Activated CD4-positive, alpha-beta T cell treated with anti-CD3 and anti-CD28 coated beads, Interleukin-2, Interleukin-6, amounts not matched to agents 100 ng/mL and 50 ng/mL, durations not matched to agents 16 hours and 8 hours (primary cell): Measurements from ENCODE around the gene PRR33.

ENCODE experiments used
- DNase-seq: peaks from one replicate; pipeline ENCODE4 v3.0.0-alpha.2; 2020

The PRR33 gene

DNA sequence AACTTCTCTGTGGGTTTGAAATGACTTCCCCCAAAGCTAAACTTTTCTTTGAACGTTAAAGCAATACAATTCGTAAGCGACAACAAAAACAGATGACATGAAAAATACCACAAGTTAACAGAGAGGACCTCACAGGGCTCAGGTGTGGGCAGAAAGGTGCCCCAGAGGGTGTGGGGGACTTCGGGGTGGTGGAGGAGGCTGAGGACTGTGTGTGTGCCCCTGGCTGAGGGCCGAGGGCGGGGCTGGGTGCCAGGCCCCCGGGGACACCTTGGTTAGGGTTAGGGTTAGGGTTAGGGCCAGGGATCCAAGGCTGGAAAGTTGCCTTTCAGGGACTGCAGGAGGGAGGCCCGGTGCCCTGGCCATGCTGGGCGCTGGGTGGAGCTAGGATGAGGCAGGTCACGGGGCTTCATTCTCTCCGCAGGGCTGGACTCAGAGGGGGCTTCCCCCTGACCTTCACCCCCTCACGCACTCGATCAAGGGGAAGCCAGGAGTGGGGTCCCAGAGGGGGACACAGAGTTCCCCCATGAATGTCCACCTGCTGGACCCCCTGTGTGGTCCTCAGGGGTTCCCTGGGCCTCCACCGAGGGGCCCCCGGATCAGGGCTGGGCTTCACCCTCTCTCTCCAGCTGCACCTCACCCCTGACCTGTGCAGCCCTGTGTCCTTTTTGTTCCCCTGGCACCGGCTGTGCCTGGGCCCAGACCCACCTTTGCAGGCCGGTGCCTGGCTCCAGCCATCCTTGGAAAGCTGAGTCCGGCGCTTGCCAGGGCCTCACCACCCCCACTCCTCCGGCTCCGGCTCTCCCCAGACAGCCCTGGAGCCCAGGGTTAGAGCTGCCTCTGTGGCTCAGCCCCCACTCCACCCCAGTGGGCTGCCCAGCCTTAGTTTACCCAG is 45.9 kb downstream of the PRR33 start:
- no peak for DNase-seq

DNA sequence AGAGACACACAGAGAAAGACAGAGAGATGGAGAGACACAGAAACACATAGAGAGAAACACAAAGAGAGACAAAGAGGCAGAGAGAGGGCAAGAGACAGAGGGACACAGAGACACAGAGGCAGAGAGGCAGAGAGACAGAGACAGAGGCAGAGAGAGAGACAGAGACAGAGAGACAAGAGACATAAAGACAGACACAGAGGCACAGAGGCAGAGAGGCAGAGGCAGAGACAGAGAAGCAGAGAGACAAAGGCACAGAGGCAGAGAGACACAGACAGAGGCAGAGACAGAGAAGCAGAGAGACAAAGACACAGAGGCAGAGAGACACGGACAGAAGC is 46.6 kb downstream of the PRR33 start:
- no peak for DNase-seq

GRCh38 chr11:1844221-1845094 is 47.2 kb downstream of the PRR33 start:
- peak; percentile 30 for DNase-seq

- DNase-seq = no peak
Observed at GRCh38 chr11:1843796-1844195, 47.9 kb downstream of the PRR33 start.

GRCh38 chr11:1843098-1843473 is 48.6 kb downstream of the PRR33 start:
- DNase-seq = no peak

GRCh38 chr11:1842149-1843097 is 49.3 kb downstream of the PRR33 start:
- DNase-seq = no peak

- DNase-seq = no peak
Observed at GRCh38 chr11:1841511-1842148, 50.1 kb downstream of the PRR33 start.

DNA sequence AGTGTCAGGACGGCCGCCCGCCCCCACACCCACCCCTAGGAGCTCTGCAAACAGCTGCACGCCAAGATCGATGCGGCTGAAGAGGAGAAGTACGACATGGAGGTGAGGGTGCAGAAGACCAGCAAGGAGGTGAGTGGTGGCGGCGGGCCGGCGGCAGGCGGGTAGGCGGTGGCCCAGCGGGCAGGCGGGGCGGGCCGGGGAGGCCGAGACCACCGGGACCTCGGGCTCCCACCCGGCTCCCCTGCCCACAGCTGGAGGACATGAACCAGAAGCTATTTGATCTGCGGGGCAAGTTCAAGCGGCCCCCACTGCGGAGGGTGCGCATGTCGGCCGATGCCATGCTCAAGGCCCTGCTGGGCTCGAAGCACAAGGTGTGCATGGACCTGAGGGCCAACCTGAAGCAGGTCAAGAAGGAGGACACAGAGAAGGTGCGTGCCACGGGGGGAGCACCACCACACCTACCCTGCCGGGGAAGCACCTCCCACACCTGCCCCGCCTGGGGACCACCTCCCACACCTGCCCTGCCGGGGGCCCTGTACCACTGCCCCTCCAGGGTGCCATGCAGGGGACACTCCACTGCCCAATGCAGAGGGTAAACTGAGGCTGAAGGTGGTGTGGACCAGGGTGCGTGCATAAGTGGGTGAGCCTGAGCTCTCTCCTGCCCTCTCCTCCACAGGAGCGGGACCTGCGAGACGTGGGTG is 50.8 kb downstream of the PRR33 start:
- DNase-seq = no peak

- DNase-seq = no peak
Observed at GRCh38 chr11:1839924-1840779, 51.5 kb downstream of the PRR33 start.

GRCh38 chr11:1839204-1839923 is 52.3 kb downstream of the PRR33 start:
- no peak for DNase-seq

DNA sequence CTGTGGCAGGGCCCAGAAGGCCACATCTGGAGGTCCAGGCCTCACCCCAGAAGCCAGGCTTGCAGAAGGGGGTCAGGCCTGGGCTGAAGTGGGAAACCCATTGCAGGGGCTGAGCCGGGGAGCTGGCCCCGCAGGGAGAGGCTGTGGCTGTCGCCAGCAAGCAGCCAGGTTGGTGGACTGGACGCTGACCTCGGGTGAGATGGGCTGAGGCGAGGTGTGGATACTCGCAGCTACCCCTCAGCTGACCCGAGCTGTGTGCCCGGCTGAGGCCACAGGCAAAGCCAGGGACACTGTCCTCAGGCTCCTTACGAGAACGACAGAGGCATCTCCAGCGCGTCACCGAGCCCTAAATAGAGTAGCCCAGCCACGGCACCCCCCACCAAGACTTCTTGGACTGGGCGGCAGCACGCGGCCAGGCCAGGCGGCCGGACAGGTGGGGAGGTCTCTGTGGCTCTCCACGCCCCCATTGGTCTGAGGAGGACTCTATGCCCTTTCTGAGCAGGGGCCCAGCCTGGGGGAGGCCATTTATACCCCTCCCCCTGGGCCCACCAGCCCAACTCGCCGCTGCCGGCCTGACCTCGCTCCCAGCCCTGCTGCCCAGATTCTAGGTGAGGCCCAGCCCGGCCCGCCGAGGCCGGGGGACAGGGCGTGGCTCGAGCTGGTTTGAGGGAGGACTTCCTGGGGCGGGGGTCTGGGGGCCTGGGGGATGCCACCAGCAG is 53.1 kb downstream of the PRR33 start, which contains the start of gene TNNI2:
TSS of gene TNNI2 (plus strand) at position 556 of the 719 bp plus-strand sequence. CDS start 716 bp downstream, outside the sequence.
- no peak for DNase-seq
